Gastroesophageal sphincter (tissue), 3 donors: ENCODE measurements around the gene FASTKD3.

Source experiments
- POLR2A ChIP-seq, 2 donors: fragments of 450-650 bp; IDR thresholded peaks; one replicate each; pipeline ENCODE4 v1.6.1; 2017; ENCODE audit warnings: antibody characterized with exemption in 2 of 2, mild to moderate bottlenecking in 2 of 2, moderate library complexity in 1 of 2
- POLR2AphosphoS5 ChIP-seq: sonication (generic); formaldehyde crosslinking; IDR thresholded peaks from one replicate; pipeline ENCODE4 v1.6.1; 2017; ENCODE audit warnings: antibody characterized with exemption
- TF ChIP-seq, protein P1 (sequence below), 4 experiments: fragments of 200-600 bp in 2 of 4; fragments of 450-650 bp in 2 of 4; sonication (generic) in 1 of 4; IDR thresholded peaks; one replicate each; pipeline ENCODE4 v1.5.1; 2017 to 2019; ENCODE audit warnings: antibody characterized with exemption in 4 of 4, mild to moderate bottlenecking in 2 of 4, moderate library complexity in 2 of 4

DNA sequence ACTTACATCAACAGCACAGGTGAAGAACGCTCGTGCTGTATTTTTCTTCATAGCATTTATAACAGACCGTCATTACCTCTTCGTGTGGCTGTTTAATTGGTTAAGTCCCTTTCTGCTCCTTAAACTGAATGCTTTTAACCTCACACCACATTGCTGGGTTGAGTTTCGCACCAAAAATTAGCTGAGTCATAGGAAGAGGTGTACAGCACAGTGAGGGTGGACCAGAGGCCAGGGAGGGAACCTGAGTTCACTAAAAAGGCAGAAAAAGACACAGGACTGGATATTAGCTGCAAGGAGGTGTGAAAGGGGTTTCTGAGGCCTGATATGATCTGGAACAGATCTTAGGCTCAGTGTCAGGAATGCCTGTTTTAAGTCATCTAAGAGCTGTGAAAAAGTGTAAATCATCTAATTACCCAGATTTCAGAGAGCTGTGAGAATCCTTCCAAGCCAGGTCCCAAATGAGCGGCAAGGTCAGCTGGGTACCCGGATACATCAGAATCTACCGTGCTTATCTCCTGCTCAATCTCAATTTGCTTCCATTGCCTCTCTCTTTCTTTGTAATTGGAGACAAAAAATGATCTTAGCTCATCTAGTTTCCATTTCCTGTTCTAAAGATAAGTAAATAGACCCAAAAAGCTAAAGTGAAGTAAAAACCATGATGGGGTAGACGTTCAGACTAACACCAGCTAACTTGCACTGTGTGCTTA lies 10.8 kb downstream of the FASTKD3 start:
- TF ChIP-seq, protein P1, sequence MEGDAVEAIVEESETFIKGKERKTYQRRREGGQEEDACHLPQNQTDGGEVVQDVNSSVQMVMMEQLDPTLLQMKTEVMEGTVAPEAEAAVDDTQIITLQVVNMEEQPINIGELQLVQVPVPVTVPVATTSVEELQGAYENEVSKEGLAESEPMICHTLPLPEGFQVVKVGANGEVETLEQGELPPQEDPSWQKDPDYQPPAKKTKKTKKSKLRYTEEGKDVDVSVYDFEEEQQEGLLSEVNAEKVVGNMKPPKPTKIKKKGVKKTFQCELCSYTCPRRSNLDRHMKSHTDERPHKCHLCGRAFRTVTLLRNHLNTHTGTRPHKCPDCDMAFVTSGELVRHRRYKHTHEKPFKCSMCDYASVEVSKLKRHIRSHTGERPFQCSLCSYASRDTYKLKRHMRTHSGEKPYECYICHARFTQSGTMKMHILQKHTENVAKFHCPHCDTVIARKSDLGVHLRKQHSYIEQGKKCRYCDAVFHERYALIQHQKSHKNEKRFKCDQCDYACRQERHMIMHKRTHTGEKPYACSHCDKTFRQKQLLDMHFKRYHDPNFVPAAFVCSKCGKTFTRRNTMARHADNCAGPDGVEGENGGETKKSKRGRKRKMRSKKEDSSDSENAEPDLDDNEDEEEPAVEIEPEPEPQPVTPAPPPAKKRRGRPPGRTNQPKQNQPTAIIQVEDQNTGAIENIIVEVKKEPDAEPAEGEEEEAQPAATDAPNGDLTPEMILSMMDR (IDR thresholded peaks at IDR 0.05), result no peak
- TF ChIP-seq POLR2A (IDR thresholded peaks at IDR 0.05) (no peak), POLR2AphosphoS5 (no peak)
